Panc1 (cell line): Measurements from ENCODE around the gene PLCH2.

Experiments used
- POLR2AphosphoS5 ChIP-seq: IDR thresholded peaks from 2 replicates; pipeline ENCODE4 v1.6.1; 2012; ENCODE audit warnings: mild to moderate bottlenecking, low read depth, low read length, moderate library complexity
- SIN3A ChIP-seq: IDR thresholded peaks from 2 replicates; pipeline ENCODE4 v1.6.1; 2012; ENCODE audit warnings: low read depth, mild to moderate bottlenecking, low read length, moderate library complexity, borderline replicate concordance; ENCODE audit not compliant: insufficient read depth
- TF ChIP-seq, protein P1 (sequence below), 2 experiments: IDR thresholded peaks; 2 replicates each; pipeline ENCODE4 v1.6.1; 2011 to 2012; ENCODE audit warnings: low read depth in 2 of 2, control low read depth in 1 of 2, low read length in 1 of 2, mild to moderate bottlenecking in 1 of 2, moderate library complexity in 1 of 2; ENCODE audit not compliant: insufficient read depth in 1 of 2
- TF ChIP-seq, protein P2 (sequence below): fragments of 450-650 bp; IDR thresholded peaks from 2 replicates; pipeline ENCODE4 v1.5.1; 2017; ENCODE audit warnings: mild to moderate bottlenecking

DNA sequence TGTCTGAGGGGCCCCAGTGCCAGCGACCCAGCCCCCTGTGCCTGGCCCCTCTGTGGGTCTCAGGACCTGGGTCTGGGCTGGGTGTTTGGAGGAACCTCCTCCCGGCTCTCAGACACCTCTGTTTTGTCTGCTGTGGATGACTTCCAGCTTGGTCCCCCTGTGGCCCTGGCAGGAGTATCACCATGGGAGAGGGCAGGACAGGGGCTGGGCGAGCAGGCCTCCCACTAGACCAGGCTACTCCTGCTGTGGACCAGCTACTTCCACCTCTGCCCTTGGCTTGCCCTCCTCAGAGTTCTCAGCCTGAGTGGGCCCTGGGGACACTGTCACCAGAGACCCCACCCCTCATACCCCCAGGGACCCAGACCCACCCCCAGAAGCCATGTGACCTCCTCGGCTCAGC is 21.8 kb downstream of the PLCH2 start:
- TF ChIP-seq SIN3A: no peak
- TF ChIP-seq, protein P1, sequence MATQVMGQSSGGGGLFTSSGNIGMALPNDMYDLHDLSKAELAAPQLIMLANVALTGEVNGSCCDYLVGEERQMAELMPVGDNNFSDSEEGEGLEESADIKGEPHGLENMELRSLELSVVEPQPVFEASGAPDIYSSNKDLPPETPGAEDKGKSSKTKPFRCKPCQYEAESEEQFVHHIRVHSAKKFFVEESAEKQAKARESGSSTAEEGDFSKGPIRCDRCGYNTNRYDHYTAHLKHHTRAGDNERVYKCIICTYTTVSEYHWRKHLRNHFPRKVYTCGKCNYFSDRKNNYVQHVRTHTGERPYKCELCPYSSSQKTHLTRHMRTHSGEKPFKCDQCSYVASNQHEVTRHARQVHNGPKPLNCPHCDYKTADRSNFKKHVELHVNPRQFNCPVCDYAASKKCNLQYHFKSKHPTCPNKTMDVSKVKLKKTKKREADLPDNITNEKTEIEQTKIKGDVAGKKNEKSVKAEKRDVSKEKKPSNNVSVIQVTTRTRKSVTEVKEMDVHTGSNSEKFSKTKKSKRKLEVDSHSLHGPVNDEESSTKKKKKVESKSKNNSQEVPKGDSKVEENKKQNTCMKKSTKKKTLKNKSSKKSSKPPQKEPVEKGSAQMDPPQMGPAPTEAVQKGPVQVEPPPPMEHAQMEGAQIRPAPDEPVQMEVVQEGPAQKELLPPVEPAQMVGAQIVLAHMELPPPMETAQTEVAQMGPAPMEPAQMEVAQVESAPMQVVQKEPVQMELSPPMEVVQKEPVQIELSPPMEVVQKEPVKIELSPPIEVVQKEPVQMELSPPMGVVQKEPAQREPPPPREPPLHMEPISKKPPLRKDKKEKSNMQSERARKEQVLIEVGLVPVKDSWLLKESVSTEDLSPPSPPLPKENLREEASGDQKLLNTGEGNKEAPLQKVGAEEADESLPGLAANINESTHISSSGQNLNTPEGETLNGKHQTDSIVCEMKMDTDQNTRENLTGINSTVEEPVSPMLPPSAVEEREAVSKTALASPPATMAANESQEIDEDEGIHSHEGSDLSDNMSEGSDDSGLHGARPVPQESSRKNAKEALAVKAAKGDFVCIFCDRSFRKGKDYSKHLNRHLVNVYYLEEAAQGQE (IDR thresholded peaks at IDR 0.05; ENCODE audit: insufficient read depth in 1 of 2, low read depth in 2 of 2, low read length in 1 of 2): no peak
- TF ChIP-seq, protein P2, sequence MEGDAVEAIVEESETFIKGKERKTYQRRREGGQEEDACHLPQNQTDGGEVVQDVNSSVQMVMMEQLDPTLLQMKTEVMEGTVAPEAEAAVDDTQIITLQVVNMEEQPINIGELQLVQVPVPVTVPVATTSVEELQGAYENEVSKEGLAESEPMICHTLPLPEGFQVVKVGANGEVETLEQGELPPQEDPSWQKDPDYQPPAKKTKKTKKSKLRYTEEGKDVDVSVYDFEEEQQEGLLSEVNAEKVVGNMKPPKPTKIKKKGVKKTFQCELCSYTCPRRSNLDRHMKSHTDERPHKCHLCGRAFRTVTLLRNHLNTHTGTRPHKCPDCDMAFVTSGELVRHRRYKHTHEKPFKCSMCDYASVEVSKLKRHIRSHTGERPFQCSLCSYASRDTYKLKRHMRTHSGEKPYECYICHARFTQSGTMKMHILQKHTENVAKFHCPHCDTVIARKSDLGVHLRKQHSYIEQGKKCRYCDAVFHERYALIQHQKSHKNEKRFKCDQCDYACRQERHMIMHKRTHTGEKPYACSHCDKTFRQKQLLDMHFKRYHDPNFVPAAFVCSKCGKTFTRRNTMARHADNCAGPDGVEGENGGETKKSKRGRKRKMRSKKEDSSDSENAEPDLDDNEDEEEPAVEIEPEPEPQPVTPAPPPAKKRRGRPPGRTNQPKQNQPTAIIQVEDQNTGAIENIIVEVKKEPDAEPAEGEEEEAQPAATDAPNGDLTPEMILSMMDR: no peak
- TF ChIP-seq POLR2AphosphoS5: no peak
